Hypothalamus (tissue), 51 donors: ENCODE data around the gene RNASEL.

Source experiments
- DNase-seq, 51 donors: peaks; one replicate each; lab custom pipeline; 2025; lab: John Stamatoyannopoulos, UW

RNASEL gene

DNA sequence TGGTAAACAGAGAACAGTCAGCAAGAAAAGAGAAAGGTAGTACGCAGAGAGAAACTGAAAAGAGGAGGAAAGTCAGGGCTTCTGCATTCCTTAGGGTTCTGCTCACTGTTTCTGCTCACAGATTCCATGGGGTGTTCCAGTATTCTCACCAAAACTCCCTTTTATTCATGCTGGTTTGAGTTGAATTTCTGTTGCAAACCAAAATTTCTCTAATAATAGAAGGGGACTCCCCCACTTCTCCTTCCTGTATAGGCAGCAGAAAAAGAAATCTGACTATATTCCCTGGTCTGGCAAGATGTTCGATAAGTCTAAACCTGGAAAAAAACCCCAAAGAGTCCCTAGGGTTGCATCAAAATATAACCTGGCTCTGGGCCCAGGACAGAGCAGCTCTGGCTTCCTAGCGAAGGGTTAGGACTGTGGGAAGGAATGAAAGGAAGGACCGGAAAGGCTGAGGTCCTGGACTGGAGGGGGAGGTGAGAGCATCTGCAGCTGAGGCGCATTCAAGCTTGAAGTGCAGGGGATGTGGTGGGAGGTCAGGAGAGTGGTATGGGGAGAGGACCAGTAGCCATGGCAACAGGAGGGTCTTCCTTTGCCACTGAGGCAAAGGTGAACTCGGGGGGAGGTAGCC is 34.0 kb upstream of the RNASEL start:
- DNase-seq: no peak

DNA sequence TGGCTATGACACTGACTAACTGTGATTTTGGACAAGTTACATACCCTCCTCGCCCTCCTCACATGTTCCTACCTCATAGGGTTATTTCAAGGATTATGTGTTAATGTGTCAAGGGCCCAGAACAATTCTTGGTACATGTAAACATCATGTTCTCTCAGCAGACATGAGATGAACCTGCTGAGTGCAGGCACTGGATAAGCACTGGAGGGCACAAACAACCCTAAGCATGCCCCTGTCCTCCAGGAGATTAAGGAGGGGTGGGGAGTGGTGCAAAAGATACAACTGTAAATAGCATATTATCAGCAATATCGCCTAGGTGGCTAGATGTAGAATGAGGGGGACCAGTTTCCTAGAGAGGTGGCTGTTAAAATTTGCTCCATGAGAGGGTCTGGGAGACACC is 32.9 kb upstream of the RNASEL start:
- DNase-seq: no peak

DNA sequence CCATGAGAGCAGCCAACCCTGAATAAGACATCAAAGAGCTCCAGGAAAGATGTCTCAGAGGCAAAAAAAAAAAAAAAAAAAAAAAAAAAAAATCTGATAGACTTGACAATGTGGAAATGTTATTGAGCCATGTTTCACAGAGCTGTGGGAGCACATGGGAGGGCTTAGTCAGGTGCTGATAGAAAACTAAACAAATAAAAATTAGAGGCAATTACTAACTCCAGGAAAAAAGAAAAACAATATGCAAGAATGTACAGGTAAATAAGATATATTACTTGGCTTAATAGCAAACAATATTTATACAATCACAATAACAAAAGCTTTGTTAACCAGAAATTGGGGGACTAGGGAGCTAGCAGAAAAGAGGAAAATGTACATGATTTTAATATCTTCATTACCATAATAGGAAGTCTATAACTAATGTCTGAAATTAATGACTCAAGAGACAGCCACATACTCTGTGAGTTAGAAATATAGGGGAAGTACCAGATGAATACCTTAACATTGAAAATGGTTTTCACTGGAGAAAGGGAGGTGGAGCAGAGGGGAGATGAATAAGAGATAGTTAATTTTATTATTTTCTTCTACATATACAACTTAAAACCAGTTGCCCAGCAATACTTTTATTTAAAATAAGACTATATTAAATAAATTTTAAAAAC is 32.0 kb upstream of the RNASEL start:
- no peak for DNase-seq

DNA sequence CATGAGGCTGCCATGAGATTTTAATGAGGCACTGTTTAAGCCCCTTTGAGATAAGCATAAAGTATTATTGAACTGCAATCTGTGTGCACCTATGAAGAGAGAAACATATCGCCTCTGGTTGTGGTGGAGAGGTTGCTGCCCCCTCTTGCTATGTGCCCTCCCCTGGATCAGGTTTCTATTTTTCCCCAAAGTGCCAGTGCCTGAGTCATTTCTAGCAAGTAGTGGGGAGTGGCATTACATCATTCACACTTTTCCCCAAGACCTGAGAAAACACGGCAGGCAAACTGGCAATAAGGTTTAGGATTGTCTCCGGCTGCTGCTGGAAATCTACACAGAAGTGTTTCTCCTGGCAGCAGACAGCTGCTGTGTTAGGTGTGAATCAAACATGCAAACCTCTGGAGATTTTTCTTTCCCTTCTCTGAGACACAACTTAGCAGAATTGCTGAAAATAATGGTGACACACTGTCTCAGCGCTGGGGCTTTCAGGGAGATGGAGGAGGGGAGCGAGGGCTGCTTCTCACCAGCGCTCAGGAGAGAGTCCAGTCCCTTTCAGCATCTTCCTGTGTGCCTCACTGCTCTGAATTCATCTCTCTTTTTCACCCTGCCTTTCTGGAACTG is 28.8 kb upstream of the RNASEL start:
- peak in 2 of 51 donors; percentile 26 to 46 for DNase-seq

DNA sequence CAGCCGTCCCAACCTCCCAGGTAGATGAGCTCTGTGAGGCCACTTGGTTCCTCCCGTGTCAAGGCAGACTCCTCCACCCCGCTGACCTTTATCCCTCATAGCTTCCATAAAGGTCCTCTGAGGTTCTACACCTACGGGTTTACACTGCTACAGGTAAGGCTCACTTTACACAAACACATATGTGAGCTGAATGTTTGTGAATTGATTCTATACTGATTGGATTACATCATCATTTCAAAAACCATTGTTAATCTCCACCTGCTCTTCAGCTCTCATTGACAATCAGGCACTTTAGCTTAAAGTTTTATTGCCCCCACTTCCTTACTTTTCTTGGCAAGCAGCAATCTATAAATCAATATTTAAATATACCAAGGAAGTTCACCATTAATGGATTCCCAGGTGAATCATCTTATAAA is 28.0 kb upstream of the RNASEL start:
- DNase-seq: no peak

DNA sequence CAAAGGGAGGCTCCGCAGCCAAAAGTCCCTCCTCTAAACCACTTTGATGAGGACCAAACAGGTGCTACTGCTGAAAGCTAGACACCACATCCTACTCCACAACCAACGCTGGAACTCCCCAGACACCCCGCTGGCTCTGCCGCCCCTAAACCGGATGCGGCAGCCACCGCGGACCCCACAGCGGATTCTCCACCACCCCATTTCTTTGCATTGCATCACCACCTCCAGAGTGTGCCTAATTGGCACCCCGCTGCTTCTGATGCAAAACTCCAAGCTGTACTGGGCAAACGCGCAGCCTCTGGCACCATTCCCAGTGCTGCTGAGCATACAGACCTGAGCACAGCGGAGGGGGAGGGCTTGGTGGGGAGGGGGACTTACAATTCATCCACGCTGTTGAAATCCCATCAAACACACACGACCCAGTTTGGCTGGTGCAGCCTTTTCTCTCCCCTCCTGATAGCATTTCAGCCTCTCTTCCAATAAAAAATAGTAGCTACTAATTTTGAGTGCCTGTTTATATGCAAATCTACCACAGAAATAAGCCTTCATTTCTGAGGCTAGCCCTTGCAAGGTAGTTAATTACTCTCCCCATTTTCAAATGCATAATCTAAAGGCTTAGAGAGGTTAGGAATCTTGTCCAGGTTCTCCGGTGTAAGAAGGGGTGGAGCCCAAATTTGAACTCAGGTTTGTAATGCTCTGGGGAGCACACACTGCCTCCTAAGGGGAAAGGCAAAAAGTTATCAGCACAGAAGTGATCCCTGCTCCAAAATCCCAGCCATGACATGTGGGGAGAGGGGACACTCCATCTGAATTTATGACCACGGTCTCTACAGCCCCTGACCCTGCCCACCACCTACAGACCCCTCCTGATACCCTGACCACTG is 27.3 kb upstream of the RNASEL start:
- peak in 47 of 51 donors; percentile 15 to 80 (median 58) for DNase-seq

DNA sequence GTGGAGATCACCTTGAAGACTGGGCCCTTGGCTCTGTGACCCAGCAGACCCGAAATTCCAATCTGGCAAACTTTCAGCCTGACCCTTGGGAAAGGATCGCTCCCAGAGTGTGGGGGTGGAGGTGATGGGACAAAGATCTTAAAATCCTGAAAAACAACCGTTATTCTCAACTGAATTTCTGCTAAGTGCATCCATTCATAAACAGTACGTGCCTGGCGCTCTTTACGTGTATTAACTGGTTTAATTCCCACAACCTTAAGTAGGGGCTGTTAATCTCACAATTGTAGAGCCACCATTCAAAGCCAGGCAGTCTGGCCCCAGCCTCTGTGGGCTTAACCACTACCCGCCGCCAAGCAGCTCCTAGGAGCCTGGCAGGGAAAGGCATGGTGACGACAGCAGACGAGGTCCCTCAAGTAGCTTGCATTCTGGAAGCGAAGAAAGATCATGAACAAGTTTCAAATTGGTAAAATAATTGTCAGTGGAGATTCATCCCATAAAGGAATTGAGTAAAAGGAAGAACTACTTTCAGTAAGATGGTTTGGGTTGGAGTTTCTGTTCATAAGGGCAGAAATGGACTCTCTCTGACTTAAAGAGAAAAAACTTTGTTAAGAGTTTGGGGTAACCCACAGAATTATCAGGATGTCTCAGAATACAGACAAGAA is 26.5 kb upstream of the RNASEL start:
- peak in 34 of 51 donors; percentile 16 to 78 (median 56) for DNase-seq

DNA sequence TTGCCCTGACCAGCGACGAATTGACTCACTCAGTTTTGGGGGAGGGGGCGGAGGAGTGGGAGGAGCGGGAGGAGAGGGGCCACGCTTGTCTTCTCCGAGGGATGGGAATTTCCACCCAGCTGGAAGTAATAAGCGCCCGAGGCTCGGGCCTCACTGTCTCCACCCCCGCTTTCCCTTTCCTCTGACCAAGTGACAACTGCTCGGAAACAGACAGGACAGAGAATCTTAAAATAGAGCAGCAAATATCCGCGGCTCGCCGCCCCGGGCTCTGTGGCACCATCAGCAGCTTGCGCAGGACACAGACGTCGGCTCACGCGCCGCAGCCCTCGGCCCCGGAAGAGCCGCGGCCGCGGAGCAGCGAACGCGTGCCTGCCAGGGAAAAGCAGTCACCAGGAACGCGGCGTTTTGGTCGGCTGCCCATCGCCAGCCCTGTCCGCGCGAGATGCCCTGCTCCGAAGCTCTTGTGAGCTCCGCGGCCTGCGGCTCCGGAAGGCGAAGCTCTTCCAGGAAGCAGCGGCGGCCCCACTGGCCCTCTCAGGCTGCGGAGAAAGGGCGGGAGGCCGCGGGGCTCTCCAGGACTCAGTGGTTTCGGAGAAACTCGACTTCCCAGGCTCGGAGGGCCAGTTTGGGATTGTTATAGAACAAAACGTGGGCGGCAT is 25.9 kb upstream of the RNASEL start:
- DNase-seq: peak in 50 of 51 donors; percentile 25 to 89 (median 68)

DNA sequence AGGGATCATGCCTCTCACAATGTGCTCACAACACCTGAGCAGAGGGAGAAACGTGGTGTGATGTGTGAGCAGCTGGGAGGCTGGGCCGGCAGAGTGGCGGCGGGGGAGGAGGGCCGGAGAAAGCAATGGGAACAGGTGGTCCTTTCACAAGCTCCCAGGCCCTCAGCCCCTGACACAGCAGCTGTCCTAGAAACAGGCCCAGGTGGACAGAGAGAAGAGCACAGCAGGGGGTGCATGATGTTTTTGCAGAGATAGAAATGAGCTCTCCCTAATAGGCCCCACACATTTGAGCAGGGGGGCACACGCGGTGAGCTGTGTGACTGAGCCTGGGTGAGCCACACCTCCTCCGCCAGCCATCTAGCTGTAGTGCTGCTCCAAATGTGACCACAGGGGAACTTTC is 22.7 kb upstream of the RNASEL start:
- no peak for DNase-seq

DNA sequence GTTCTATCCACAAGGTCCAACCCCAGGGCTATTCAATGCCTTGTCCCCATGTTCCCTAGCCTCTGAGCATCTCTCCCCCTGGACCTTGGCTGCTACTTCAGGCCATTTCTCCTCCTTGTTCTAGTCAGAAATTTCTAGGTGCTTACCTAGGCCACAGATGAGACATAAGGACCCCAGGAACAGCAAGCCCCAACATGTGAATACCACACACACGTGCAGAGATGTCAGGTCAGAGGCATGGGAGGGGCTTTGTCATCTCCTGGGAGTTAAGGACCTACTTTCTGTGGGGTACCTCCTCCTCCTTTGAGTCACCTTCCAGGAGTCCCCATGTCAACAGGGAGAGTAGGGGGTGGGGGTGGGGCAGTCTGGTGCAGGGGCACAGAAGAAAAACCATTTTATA is 22.3 kb upstream of the RNASEL start:
- no peak for DNase-seq

DNA sequence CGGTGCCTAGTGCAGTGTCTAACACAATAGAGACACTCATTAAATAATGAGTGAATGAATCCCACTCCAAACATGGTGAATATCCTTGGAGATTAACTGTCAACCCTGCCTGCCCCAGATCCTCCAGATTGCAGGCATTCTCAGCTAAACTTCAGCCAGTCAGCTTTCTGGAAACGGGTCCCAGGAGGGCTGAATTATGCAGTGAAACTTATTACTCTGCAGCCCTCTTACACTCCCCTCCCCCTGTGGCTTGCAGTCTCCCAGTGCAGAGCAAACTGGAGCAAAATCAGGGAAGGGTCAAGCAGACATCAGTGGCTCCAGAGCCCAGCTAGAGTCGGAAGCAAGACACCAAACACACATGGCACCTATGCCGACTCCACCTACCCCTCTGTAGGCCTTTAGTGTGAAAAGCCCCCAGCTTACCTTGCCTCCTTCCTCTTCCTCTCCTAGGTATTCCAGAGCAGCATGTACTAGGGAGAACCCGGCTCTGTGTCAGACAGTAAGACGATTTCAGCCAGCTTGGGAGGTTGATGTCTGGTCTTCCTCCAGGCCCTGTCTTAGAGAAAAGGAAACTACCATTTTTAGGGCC is 21.6 kb upstream of the RNASEL start:
- DNase-seq: no peak

DNA sequence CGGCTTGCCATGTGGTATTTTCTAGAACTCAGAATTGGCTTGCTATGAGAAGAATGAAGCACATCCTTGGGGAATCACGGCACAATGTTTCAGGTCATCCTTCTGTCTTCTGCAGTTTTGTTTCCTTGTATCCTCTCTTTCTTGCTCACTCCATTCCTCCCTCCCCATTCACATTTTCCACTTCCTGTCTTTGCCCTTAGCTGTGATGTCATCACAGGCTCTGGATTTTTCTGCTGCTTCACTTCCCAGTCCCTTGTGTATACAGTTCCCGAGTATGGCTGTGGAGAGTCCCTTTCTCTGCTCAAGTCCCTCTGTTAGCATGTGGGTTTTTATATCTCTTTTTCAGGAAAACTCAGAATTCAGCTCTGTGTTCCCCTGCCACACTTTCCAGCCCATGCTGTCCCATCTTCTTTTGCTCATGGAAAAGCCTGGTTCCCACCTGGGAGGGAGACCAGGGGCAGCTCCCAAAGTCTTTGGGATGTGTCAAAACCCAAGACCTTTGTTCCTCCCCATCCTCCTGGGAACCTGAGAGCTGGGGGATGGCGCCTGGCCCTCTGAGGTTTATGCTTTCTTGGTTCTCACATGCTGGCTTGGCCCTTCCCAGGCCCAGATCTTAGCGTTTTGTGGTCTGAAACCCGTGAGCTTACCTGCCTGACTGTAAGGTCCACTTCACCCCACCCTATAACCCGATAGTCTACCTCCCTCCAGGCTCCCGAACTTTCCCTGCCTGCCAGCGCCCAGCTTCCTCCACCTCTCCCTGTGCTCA is 20.0 kb upstream of the RNASEL start:
- DNase-seq: no peak

DNA sequence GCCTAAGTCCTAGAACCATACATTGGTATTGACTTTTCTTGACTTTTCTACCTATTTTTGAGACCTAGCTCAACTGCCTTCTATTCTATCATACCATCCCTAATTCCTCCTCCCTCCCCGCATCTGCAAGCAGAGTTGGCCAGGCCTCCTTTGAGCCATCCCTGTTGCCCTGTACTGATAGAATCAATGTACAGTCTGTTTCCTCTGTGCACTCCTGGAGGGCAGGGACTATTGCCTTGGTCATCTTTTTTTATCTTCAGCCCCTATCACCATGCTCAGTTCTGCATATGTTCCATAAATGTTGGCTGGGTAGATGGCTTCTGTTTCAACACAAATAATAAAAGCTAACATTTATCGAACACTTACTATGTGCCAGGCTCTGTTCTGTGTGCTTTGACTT is 19.2 kb upstream of the RNASEL start:
- no peak for DNase-seq

DNA sequence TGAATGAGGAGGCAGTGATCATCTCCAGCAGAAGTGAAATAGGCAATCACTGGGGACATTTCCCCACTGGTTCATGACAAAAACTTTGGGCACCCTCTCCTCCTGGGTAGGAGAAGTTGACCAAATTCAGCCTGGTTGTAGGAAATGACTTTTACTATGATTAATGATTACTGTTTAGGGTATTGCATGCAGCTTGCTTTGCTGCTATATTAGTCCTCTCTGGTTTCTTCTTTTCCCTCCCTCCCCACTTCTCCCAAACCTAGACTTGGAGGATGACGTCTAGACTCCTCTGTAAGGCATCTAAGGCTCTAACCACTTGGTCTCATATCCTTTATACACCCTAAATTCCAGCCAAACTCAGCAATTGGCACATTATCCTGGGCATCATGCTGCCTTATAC is 18.5 kb upstream of the RNASEL start:
- no peak for DNase-seq

DNA sequence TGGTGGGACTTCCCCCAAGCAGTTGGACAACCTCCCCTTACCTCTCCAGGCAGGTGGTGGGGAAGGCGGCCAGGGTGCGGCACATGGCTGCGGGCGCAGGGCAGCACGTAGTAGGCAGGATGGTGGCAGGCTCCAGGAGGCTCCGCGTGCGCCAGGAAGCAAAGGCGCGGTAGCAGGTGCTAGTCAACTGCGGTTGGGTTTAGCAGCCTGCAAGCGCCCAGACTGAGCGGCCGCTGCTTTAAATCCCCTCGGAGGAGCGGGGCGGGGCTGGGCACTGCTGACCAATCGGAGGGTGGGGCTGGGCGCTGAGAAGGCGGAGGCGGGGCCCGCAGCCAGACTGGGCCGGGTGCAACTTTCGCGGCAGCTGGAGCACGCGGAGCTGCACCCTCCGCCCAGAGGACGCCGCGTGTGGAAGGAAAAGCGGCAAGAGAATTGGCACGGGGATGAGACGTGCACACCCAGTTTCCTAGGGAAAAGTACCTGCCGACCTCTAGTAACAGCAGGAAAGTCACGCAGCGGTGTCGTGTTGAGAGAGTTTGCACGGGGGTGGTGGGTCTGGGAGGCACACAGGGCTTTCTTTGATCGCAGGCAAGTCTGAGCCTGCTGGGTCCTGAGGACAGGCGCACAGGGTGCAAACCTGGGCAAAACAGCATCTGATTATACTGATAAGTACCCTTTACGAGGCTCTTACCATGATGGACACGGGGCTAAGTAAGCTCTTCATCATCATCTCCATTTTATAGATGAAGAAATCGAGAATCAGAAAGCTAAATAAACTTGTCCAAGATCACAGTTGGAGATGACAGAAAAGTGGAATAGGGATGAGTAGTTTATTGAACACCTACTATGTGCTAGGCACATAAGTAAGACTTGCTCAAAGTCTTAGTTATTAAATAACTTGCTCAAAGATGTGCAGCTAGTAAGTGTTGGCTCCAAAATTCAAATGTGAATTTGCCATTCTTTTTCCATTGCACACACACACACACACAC is 15.4 kb upstream of the RNASEL start, which contains the start of gene RGS16:
RGS16 (minus strand) TSS at position 215 of the 990 bp plus-strand sequence; CDS start at position 85, 130 bp downstream.
- peak; percentile 15 to 95 (median 85) for DNase-seq

DNA sequence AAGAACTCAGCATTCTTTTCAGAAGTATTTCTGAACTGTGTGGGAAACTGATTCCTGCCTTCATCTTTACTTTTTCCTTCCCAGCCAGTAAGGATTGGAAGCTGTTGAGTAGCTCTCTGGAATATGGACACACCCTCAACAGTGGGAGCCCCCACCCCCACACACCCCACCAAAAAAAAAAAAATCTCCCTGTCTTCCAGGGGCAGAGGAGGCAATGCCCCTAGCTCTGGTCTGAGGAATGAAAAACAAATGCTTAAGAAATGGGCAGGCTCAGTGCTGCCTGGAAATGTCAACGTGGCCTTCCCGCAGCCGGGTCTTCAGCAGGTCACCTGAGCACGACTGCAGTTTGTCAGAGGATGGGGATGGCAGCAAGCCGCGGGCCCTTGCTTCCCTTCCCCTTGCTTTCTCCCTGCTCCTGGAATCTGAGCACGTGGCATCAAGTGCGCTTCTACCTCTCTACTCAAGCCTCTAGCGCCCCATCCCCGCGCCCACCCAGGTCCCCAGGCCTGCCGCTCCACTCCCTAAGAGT is 14.7 kb upstream of the RNASEL start:
- DNase-seq: peak in 3 of 51 donors; percentile 26 to 43 (median 38)
